NCI-H524 (cell line): ENCODE results near the gene TTC13.

ENCODE experiments used
- DNase-seq, 2 experiments: peaks; one replicate each; lab custom pipeline; 2025; lab: John Stamatoyannopoulos, UW

The TTC13 gene

DNA sequence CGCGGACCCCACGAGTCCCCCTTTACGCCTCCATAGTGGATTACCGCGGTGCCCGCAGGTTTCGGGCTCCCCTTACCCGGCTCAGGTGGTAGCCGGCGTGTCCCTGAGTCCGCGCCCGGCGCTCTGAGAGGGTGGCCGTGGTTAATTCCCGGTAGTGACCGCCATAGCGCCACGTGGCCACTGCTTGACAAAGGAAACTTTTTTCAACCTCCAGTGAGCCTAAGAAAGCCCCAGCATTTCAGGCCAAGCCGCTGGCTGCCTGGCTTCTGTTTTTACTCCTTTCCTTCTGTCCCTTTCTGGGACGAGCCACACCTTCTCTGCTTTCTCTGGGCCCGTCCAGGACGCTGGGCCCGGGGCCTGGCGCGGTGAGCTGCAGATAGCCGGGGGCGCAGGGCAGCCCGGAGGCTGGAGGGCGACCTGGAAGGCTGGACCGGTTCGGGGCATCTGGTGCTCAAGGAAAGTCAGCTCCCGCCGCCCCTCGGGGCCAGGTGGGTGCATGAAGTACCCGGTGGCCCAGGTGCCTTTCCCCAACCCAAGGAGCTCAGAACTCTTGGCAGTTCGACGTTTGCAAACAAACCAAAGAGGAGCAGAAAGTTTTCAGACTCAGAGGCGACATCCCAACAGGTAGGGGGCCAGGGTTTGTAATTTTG, 109.8 kb downstream of the TTC13 start:
- peak; percentile 53 to 55 for DNase-seq

DNA sequence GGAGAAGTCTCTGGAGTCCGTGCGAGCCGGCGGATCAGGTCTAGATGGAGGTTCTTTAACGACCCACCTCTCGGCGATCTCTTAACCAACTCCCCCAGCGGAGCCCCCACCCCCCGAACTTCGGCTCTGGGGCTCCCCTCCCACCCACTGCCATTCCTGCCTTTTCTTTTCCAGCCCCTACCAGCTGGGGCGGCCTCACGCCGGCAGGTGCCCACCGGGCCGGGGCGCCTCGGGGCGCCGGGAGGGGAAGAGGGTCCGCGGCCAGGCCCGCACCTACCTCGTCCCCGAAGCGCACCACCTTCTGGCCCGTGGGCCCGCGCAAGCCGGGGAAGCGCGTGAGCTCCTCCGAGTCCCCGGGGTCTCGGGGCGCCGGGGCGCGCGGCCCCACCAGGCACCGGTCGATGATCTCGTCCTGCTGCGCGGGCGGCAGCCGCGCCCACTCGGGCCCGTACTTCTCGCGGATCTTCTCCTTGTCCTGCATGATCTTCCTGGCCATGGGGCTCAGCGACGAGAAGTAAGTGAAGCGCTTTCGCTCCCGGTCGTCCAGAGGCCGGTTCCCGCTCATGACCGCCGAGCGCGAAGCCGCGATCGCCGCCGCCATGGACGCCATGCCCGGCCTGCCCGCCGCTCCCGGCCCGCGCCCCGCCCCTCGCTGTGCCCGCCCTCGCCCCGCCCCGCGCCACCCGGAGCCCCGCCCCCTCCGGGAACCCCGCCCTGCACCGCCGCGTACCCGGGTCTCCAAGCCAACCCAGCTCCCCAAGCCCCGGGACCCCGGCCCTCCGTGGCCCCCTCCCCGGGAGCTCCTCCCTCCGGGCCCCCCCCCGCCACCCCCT, 110.5 kb downstream of the TTC13 start, which contains the start of gene C1orf198:
C1orf198 (minus strand) TSS at position 619 of the 833 bp plus-strand sequence; CDS start at position 610, 9 bp downstream.
- peak; percentile 53 to 55 for DNase-seq

DNA sequence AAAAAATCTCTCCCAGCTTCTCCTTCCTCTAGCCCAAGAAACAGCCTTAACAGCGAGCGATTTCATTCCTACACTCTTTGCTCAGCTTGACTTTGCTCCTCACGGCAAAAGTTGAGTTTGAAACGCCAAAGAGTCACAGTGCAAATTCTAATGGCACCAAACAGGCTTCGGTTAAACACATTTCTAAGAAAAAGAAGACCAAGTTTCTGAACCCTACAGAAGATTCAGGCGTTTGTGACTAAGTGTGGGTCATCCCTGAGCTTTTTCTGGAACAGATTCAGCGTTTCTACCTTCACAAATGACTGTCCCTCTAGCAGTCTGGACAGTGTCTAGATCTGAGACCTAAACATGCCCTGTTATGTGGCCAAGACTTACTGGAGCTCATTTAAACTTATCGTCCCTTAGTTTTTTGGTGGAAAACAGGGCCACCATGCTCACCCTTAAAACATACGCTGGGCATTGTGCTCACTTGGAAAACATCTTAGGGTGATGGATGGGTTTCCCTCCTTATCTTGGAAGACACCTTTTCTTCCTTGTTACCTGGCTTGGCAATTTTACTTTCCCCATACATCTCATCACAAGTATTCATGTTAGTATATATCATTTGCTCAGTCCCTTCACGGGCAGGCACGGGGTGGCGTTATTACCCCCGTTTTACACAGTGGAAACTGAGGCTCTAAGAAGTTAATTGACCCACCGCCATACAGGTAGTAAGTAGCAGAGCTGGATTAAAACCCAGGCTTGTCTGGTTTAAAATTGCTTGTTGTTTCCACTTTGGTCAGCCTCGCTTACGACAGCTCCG, 111.4 kb downstream of the TTC13 start:
- no peak for DNase-seq

DNA sequence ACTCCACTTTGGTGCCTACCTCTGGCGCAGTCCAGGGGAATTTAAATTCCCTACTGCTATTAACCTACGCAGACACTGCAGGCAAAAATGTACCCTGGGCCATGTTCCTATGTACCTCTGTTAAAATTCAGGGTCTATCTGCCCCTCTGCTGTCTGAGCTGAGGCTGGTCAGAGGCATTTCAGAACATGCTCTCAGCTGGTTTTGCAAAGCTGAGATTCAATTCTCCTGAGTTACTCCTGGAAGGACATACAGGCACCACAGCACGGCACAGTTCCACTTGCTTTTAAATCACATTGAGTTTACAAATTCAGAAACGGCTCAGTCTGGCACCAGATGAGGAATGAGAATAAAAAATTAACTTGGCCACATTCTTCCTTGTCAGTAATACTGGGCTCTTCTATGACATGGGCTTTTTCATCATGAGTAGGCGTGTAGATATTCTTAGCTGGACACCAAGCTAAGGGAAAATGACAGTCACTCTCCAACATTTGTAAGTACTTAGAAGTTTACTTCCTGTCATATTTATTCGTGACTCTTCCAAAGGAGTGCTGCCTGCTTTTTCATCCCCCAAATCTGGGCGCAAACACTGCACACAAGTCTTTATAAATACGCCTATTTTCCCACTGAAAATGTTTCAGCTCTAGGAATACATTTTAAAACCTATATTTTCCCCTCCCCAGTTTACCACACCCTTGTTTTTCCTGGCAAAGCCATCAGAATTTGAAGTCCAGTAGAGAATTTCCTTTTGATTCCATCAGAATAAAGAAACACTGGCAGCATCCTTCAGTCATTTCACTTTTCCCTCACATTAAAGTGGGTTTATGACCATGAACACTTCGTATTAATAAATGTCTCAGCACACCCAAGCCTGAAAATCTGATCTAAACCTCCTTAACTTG, 112.2 kb downstream of the TTC13 start:
- DNase-seq = no peak

DNA sequence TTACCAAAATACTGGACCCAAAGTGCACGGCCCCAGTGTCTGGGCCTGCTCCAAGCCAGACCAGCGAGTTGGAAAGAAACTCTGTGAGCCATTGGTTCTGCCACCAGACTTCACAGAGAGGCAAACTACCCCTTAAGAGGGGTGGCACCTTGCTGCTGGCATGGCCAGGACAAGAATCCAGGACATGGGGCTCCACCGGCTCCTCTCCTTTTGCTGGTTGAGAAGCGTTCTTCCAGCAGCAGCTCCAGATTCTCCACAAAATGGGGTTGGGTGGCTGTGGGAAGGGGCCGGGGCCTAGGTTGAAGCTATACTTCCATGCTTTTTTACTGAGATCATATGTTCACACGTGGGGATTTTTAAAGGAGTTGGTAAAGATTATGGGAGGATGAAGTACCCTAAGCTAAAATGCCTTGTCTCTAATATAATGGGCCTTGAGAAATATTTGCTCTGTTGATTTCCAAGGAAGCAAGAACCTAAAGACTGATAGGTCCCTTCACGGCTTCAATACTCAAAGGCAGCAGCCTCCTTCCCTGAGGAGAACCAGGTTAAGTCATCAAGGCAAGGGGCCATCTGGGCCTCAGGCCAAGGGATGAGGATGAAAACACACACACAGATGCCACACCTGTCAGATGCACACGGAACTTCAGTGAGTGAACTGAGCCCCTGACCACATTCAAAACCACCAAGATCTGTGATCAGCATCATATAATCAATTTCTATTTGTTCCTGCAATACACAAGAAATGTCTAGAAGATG, 113.4 kb downstream of the TTC13 start:
- DNase-seq = peak in 1 of 2 experiments; percentile 42

DNA sequence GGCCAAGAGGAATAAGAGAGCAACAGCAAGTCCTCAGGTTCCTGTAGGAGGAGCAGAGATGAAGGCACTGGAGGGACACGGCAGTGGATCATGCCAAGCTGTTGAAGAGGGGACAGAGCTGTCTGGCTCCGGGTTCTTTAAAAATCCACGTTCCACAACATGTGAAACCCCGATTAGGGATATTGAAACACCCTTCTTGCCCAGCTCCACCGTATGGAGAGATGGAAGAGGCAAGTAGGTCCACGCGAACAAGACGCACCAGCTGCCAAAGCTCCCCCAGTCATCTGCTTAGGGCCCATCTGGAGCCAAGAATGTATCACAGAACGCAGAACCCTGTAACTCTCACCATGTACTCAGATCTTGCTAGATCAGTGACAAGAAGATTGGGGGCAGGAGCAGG, 114.2 kb downstream of the TTC13 start:
- DNase-seq = peak; percentile 14 to 59

DNA sequence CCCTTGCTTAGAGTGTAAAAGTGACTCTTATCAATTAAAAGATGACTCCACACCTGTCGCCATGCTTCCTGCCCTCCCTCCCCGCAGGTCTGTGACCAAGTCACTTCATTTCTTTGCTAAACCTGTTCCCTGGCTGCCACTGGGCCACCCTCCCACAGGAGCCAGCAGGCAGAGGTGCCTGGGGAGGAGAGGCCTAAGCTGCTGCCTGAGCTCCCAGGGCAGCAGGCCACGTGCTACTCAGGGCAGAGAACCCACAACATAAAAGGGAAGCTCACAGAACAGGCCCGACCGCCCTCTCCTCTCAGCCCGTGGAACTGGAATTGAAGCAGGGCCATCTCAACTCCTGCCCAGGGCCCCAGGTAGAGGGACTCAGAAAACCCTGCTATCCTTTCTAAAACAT, 115.2 kb downstream of the TTC13 start:
- DNase-seq = no peak

DNA sequence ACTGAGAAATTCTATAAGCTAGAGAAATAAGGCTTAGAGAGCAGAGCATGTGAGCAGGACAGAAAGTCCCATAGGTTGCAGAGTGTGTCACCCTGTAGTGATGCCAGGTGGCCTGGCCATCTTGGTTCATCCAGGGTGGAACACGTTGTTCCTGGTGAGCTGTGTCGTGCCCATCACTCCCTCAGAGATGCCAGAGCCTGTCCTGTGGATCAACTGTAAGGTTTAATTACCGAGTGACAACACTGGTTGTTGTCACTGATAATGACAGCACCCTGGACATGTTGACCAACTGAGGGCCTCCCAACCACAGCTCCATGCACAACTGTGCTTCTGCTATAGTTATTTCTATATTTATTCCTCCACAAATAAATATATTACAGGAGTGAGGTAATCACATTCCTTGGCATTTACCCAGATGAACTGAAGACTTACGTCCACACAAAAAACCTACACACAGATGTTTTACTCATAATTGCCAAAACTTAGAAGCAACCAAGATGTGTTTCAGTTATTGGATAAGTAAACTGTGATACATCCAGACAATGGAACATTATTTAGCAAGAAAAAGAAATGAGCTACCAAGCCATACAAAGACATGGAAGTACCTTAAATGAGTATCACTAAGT, 116.6 kb downstream of the TTC13 start:
- DNase-seq = no peak

DNA sequence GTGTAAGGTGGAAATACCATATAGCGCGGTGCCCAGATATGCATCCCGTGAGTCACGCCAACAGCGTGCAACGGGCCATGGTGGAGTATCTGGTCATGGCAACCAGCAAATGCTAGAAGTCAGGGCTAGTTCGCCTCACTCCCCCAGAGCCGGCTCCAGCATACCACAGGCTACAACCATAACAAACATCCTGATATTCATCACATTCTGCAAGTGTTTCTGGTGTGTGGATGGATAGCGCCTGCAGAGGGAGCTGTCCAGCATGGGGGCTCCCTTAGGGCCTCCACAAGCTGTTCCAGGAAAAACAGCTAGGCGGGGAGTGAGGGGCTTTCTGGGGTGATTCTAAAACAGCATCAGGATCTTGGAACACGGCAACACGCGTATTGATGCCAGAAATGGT, 117.2 kb downstream of the TTC13 start:
- no peak for DNase-seq

DNA sequence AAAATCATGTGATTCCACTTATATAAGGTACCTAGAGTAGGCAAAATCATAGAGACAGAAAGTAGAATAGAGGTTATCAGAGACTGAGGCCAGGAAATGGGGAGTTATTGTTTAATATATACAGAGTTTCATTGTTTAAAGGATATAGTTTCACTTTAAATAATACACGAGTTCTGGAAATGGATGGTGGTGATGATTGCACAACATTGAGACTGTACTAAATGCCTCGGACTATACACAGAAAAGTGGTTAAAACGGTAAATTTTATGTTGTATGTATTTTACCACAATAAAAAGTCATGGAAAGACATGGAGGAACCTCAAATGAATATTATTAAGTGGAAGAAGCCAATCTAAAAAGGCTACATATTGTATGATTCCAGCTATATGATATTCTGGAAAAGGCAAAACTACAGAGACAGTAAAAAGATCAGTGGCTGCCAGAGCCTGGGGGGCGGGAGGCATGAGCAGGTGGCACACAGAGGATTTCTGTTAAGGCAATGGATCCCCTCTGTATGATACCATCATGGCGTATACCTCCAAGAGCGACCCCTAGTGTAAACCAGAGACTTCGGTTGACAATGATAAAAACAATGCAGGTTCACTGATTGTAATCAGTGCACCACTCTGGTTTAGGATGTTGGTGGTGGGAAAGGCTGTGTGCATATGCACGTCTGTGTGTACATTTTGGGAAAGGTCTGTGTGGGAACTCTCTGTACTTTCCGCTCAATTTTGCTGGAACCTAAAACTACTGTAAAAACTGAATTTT, 117.9 kb downstream of the TTC13 start:
- peak in 1 of 2 experiments; percentile 75 for DNase-seq

DNA sequence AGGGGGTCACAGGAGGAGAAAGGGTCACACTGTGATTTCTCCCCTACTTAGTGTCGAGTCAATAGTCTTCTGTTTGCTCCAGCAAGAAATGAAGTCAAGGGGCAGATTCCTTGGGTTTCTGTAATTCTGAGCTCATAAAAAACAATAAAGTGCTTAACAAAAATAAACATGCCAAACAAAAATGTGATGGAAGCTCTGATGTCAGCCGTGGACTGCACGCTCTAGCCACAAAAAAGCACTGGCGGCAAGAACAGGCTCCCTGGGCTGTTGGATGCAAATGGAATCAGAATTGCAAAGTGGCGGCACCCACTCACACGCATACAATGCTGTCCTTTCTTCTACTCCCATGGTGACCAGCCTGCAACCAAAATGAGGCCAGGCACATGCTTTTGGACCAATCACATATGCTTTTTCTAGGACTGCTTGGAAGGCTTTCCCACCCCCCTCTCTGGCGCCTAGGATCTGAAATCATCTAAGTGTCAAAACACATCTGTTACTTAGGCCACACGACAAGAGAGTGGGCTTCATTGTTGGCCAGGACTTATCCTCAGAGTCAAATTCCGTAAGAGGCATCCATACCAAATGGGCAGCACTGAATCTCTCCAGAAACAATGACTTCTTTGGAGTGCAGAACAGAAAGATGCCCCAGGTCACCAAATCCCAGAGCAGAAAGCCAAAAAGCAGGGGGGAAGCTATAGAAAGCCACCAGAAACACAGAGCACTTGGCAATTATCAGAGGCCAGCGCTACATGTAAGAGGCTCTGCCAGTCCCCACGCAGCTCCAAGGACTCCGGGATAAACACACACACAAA, 119.5 kb downstream of the TTC13 start:
- DNase-seq = peak in 1 of 2 experiments; percentile 22

DNA sequence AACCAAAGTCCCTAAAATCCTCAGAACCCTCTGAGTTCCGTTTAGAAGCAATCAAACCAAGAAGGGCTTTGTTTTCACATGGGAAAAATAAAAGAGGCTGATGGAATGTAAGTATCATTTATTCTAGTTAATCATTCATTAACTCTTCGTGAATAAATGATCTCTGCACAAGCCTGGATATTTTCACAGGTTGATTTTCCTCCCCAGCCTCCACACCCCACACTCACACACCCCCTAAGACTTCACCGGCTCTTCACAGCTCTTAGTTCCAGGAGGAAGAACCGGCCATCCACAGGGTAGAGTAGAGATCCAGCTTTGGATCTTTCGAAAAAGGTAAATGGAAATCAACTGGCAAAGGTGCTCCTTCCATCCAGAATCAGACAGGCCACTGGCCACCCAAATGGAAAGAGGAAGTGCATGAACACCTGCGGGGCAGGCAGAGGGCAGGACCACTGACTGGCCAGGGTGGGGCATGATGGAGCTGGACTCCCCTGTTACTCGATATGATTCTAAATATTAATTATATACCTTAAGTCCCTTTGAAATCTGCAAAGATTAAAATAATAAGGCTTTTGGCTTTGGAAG, 120.3 kb downstream of the TTC13 start:
- no peak for DNase-seq

DNA sequence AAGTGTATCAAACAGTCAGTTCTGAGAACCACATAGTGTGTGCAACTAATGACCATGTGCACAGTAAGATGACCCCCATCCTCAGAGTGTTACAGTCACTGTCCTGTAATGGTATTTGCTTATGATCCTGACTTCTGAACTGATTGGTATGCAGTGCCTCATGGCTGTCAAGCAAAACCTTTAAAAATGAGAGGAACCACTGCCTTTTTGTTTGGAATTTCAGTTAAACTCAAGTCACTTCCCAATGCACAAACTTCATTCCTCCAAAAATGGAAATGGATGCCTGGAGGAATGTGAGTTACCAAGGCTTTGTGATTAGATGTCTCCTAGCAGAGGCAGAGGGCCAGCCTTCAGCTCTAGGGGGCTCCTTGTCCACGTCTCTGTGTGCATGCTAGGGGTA, 120.8 kb downstream of the TTC13 start:
- no peak for DNase-seq

DNA sequence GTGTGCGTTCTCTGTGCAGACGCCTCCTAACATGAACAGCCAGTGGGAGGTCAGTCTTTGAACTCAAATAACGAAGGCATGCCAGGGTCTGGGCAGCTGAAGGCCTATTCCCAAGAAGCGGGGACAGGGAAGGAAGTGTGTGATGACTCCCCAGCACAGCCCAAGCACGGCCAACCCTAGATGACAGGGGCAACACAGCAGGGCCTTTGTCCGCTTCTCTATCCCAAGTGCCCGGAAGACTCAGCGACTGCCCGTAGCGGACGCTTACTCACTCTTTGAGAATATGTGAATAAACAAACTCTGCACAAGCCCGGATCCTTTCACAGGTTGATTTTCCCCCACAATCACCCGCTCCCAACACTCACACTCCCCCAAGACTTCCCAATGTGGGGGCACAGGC, 121.6 kb downstream of the TTC13 start:
- no peak for DNase-seq
